ENCODE measurements around the gene CNOT4. TPM values are rescaled to one million over a fixed set of nuclear protein-coding genes. Genes with fewer than 3 reads are reported as not detected.
"Not testable (repeated sequence)": the region's sequence is repeated elsewhere in the genome, so short reads cannot be mapped to it uniquely, and the experiment has no call there.

Gene CNOT4
- total and polyA plus RNA-seq, 4 donors, result 5.6 to 61.4 (median 11.7) TPM

DNA sequence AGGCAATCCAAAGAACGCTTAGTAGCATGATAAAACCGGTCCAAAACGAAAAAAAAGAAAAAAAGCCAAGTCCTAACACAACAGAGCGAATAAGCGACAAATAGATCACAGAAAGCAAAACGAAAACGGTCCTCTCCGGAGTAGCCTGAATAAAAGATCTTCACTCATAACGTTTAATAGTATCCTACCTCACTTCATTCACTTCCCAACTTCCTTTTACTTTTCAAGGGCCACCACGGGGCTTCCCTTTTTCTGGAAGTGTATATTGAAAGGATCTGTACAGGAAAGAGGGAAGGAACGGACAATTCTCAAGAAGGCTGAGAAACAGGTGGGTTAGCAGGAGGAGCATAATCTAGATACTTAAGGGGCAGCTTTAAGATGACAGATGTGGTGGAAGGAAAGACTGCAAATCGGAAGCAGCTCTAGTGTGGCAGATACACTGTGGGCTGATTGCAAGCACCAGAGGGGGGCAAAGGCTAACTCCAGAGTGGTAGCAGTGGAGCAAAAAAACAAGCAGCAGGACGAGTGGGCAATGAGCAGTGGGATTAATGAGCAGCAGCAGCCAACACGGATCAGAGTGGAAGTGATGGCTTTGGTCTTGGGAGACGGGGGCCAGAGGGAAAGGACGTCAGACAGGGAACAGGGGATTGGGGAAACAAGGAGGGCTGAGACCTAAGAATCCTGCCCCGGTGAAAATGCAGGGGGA is 866 bp downstream of the CNOT4 start:
- peak; percentile 47 to 57 (median 56) for DNase-seq
- WGBS, 2 donors, result 0 to 1% methylated on average over 17 of the region's 17 CpGs
- peak overlapping the region; percentile 85 to 91 for H3K27ac ChIP-seq (ENCODE audit: low read depth in 1 of 2, low read length in 1 of 2)

DNA sequence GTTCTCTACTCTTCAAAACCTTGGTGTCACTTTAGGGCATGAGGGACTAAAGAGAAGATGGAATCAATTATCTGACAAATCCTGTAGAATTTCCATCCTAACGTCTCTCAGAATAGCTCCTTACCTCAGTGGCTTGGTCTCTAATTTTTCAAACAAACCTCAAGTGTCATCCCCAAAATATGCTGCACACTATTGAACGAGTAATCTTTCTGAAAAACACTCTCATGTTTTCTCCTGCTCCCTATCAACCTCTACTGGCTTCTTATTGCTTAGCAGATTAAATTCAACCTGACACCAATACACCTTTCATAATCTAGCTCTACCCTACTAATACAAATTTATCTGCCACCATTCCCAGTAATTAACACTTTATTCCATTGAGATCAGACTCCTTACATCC is 8.5 kb downstream of the CNOT4 start:
- ATAC-seq (ENCODE audit: insufficient read depth, low FRiP score) (no peak), DNase-seq (no peak)
- Histone ChIP-seq H3K9ac (ENCODE audit: insufficient read depth in 1 of 2, low read length in 2 of 2) (no peak overlapping the region), H3K36me3 (ENCODE audit: control insufficient read depth in 4 of 4, insufficient read depth in 4 of 4, low read length in 4 of 4) (no peaks in the 10 kb centered on the region), H3K27ac (ENCODE audit: low read depth in 1 of 2, low read length in 1 of 2) (no peak overlapping the region), H3K4me1 (ENCODE audit: control insufficient read depth in 5 of 5, insufficient read depth in 5 of 5, low read length in 5 of 5) (peaks cover 0 to 14% (median 7%) of the 10 kb centered on the region in 5 donors), H3K27me3 (ENCODE audit: control insufficient read depth in 3 of 3, insufficient read depth in 3 of 3, low read length in 2 of 3) (no peaks in the 10 kb centered on the region), H3K4me3 (no peak overlapping the region), H3K9me3 (ENCODE audit: control insufficient read depth in 4 of 4, insufficient read depth in 3 of 4, low read length in 3 of 4) (no peaks in the 10 kb centered on the region)
- 80 to 83% methylated on average over 2 of the region's 2 CpGs for WGBS, 2 donors
- TF ChIP-seq, protein P1, sequence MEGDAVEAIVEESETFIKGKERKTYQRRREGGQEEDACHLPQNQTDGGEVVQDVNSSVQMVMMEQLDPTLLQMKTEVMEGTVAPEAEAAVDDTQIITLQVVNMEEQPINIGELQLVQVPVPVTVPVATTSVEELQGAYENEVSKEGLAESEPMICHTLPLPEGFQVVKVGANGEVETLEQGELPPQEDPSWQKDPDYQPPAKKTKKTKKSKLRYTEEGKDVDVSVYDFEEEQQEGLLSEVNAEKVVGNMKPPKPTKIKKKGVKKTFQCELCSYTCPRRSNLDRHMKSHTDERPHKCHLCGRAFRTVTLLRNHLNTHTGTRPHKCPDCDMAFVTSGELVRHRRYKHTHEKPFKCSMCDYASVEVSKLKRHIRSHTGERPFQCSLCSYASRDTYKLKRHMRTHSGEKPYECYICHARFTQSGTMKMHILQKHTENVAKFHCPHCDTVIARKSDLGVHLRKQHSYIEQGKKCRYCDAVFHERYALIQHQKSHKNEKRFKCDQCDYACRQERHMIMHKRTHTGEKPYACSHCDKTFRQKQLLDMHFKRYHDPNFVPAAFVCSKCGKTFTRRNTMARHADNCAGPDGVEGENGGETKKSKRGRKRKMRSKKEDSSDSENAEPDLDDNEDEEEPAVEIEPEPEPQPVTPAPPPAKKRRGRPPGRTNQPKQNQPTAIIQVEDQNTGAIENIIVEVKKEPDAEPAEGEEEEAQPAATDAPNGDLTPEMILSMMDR (IDR thresholded peaks at IDR 0.05; ENCODE audit: control extremely low read depth, extremely low read depth), result no peak

More for the DNA sequence above, 866 bp downstream of the CNOT4 start:
- Histone ChIP-seq H3K4me1 (ENCODE audit: control insufficient read depth in 5 of 5, insufficient read depth in 5 of 5, low read length in 5 of 5) (peaks cover 0 to 22% (median 3%) of the 10 kb centered on the region in 5 donors), H3K4me3 (peak overlapping the region; percentile 74), H3K27me3 (ENCODE audit: control insufficient read depth in 3 of 3, insufficient read depth in 3 of 3, low read length in 2 of 3) (no peaks in the 10 kb centered on the region), H3K9me3 (ENCODE audit: control insufficient read depth in 4 of 4, insufficient read depth in 3 of 4, low read length in 3 of 4) (no peaks in the 10 kb centered on the region), H3K9ac (ENCODE audit: insufficient read depth in 1 of 2, low read length in 2 of 2) (peak overlapping the region; percentile 86 to 92), H3K36me3 (ENCODE audit: control insufficient read depth in 4 of 4, insufficient read depth in 4 of 4, low read length in 4 of 4) (no peaks in the 10 kb centered on the region)
- TF ChIP-seq, protein P1 (IDR thresholded peaks at IDR 0.05; ENCODE audit: control extremely low read depth, extremely low read depth), result no peak
- no peak for ATAC-seq (ENCODE audit: insufficient read depth, low FRiP score)

GRCh38 chr7:135499818-135500217 is 10.1 kb downstream of the CNOT4 start:
- Histone ChIP-seq H3K4me3 (no peak overlapping the region), H3K27ac (ENCODE audit: low read depth in 1 of 2, low read length in 1 of 2) (no peak overlapping the region), H3K36me3 (ENCODE audit: control insufficient read depth in 4 of 4, insufficient read depth in 4 of 4, low read length in 4 of 4) (no peaks in the 10 kb centered on the region), H3K27me3 (ENCODE audit: control insufficient read depth in 3 of 3, insufficient read depth in 3 of 3, low read length in 2 of 3) (no peaks in the 10 kb centered on the region), H3K9me3 (ENCODE audit: control insufficient read depth in 4 of 4, insufficient read depth in 3 of 4, low read length in 3 of 4) (no peaks in the 10 kb centered on the region), H3K4me1 (ENCODE audit: control insufficient read depth in 5 of 5, insufficient read depth in 5 of 5, low read length in 5 of 5) (peaks cover 0 to 14% (median 7%) of the 10 kb centered on the region in 5 donors), H3K9ac (ENCODE audit: insufficient read depth in 1 of 2, low read length in 2 of 2) (no peak overlapping the region)
- WGBS, 2 donors, result 24 to 41% methylated on average over 3 of the region's 3 CpGs
- DNase-seq (peak in 2 of 3 donors; percentile 38 to 43), ATAC-seq (ENCODE audit: insufficient read depth, low FRiP score) (no peak)
- TF ChIP-seq, protein P1 (IDR thresholded peaks at IDR 0.05; ENCODE audit: control extremely low read depth, extremely low read depth), result no peak

GRCh38 chr7:135497161-135497560 is 12.7 kb downstream of the CNOT4 start:
- H3K4me3 ChIP-seq; ATAC-seq (ENCODE audit: insufficient read depth, low FRiP score); DNase-seq; H3K36me3 ChIP-seq (ENCODE audit: control insufficient read depth in 4 of 4, insufficient read depth in 4 of 4, low read length in 4 of 4); H3K27me3 ChIP-seq (ENCODE audit: control insufficient read depth in 3 of 3, insufficient read depth in 3 of 3, low read length in 2 of 3); H3K9ac ChIP-seq (ENCODE audit: insufficient read depth in 1 of 2, low read length in 2 of 2); H3K9me3 ChIP-seq (ENCODE audit: control insufficient read depth in 4 of 4, insufficient read depth in 3 of 4, low read length in 3 of 4); H3K27ac ChIP-seq (ENCODE audit: low read depth in 1 of 2, low read length in 1 of 2): not testable (repeated sequence)
- 75 to 89% methylated on average over 6 of the region's 6 CpGs for WGBS, 2 donors
- peaks cover 0 to 20% (median 9%) of the 10 kb centered on the region in 5 donors for H3K4me1 ChIP-seq (ENCODE audit: control insufficient read depth in 5 of 5, insufficient read depth in 5 of 5, low read length in 5 of 5)
